ENCODE results near the gene SNRNP200.

DNA sequence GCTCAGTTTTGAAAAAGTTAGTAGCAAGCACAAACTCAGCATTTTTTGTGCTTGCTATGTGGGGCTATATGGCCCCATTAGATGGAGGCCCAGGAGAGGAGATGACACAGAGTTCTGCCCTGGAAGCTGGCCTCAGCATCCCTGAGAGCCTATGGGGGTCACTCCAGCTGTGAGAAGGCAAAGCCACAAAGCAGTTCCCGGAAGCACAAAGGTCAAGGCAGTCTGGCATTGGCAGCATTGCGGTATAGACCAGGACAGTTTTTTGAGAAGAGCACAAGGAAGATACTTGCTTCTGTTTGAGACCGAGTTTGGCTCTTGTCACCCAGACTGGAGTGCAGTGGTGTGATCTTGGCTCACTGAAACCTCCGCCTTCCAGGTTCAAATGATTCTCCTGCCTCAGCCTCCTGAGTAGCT lies 12.2 kb upstream of the SNRNP200 start:
- TF ChIP-seq CTCF (IDR thresholded peaks at IDR 0.05) (no peak), POLR2AphosphoS5 (IDR thresholded peaks at IDR 0.05) (no peak)
